Measurements from ENCODE around the gene FHOD3. TPM values are rescaled to one million over a fixed set of nuclear protein-coding genes. Genes with fewer than 3 reads are reported as not detected.

Gene FHOD3
- total and polyA plus RNA-seq, 2 of the 4 experiments (the other 2 are of a cell fraction): 14.6 to 16.0 TPM

GRCh38 chr18:36597636-36598035, 300.1 kb downstream of the FHOD3 start:
- Histone ChIP-seq H3K9me3 (ENCODE audit: control insufficient read depth, insufficient read depth, low read length) (no peaks in the 10 kb centered on the region), H2BK20ac (ENCODE audit: low read depth, low read length) (no peak overlapping the region), H3K27me3 (ENCODE audit: control insufficient read depth, insufficient read depth, low read length) (no peaks in the 10 kb centered on the region), H3K23ac (ENCODE audit: low read depth, low read length) (no peak overlapping the region), H4K91ac (ENCODE audit: insufficient read depth, low read depth, low read length) (no peak overlapping the region), H3K79me1 (ENCODE audit: low read depth in 1 of 2, low read length in 2 of 2) (no peaks in the 10 kb centered on the region), H2AK9ac (replicated peaks; ENCODE audit: low read depth, low read length, poor library complexity) (no peak overlapping the region), H3K9ac (ENCODE audit: low read depth, low read length) (no peak overlapping the region), H3K18ac (ENCODE audit: low read depth, low read length) (no peak overlapping the region), H3K56ac (ENCODE audit: extremely low read depth, insufficient read depth, low read length) (no peak overlapping the region), H2BK5ac (ENCODE audit: low read depth, low read length, poor library complexity, severe bottlenecking) (no peak overlapping the region), H4K20me1 (ENCODE audit: insufficient read depth, low read length) (no peaks in the 10 kb centered on the region), H3K4me3 (ENCODE audit: insufficient read depth, low read depth, low read length) (no peak overlapping the region), H2BK120ac (ENCODE audit: low read depth, low read length) (no peak overlapping the region), H2BK15ac (ENCODE audit: low read depth, low read length) (no peak overlapping the region), H4K5ac (ENCODE audit: low read depth, low read length) (no peak overlapping the region), H3K4me2 (ENCODE audit: low read depth, low read length) (no peak overlapping the region), H2AK5ac (ENCODE audit: low read depth, low read length) (no peak overlapping the region), H3K9me1 (ENCODE audit: insufficient read depth, low read length) (no peaks in the 10 kb centered on the region; the same call in 1 of the 2 replicates), H4K8ac (ENCODE audit: low read depth in 2 of 2, low read length in 2 of 2) (no peak overlapping the region), H3K4me1 (ENCODE audit: control insufficient read depth, insufficient read depth, low read length) (no peaks in the 10 kb centered on the region), H3K4ac (ENCODE audit: low read depth, low read length) (no peak overlapping the region), H3K36me3 (ENCODE audit: control insufficient read depth, insufficient read depth, low read length) (no peaks in the 10 kb centered on the region), H3K14ac (replicated peaks; ENCODE audit: low read depth, low read length) (no peak overlapping the region), H3K27ac (ENCODE audit: insufficient read depth, low read length) (no peak overlapping the region), H2AFZ (replicated peaks; ENCODE audit: low read length, poor library complexity) (no peak overlapping the region)
- dilution Hi-C loops (cut with HindIII; ENCODE audit: low sequenced_read_pairs, unreplicated experiment) (no loop called here), intact Hi-C loops (cut with micrococcal nuclease) (no loop called here), in situ Hi-C loops (cut with MboI; ENCODE audit: low sequenced_read_pairs) (no loop called here)
- ChIA-PET CTCF (no interaction called here), POLR2A (ENCODE audit: unreplicated experiment) (no interaction called here)
- no peak for ATAC-seq (ENCODE audit: low read depth)
- 56% methylated on average over 3 of the region's 4 CpGs; no CpG with 5 or more reads in 1 of the 2 experiments for WGBS, 2 experiments (ENCODE audit: extremely low coverage in 2 of 2, insufficient read length in 1 of 2)
- BruUV-seq (replicated peaks): no TSS peak
- TF ChIP-seq CHD1 (IDR thresholded peaks at IDR 0.05; ENCODE audit: low read depth, low read length) (no peak), CEBPB (IDR thresholded peaks at IDR 0.05; ENCODE audit: low read depth, low read length) (no peak), FOS (IDR thresholded peaks at IDR 0.05; ENCODE audit: low read depth, low read length) (no peak), MXI1 (IDR thresholded peaks at IDR 0.05; ENCODE audit: borderline replicate concordance, low read depth, low read length) (no peak), MAFK (IDR thresholded peaks at IDR 0.05; ENCODE audit: low read depth, low read length) (no peak), RFX5 (IDR thresholded peaks at IDR 0.05; ENCODE audit: low read depth, low read length) (no peak), SMC3 (IDR thresholded peaks at IDR 0.05; ENCODE audit: low read depth, low read length) (no peak), CTCF (conservative IDR thresholded peaks at IDR 0.05; ENCODE audit: low read depth, low read length) (no peak), ELK1 (IDR thresholded peaks at IDR 0.05; ENCODE audit: borderline replicate concordance, low read depth, low read length) (no peak), RAD21 (IDR thresholded peaks at IDR 0.05; ENCODE audit: low read length) (no peak), BHLHE40 (IDR thresholded peaks at IDR 0.05; ENCODE audit: low read depth, low read length) (no peak), MAZ (IDR thresholded peaks at IDR 0.05; ENCODE audit: borderline replicate concordance, low read depth, low read length) (no peak), USF2 (IDR thresholded peaks at IDR 0.05; ENCODE audit: low read depth, low read length) (no peak), NFE2L2 (IDR thresholded peaks at IDR 0.05; ENCODE audit: low read depth, low read length) (no peak), POLR2A (IDR thresholded peaks at IDR 0.05; ENCODE audit: low read depth, low read length) (no peak), RCOR1 (IDR thresholded peaks at IDR 0.05; ENCODE audit: insufficient replicate concordance, low read length) (no peak)
- no peak for DNase-seq

All from IMR-90 (cell line).